GM19240 (cell line): ENCODE data around the gene RIMBP3B.
"Not testable (repeated sequence)": the region's sequence is repeated elsewhere in the genome, so short reads cannot be mapped to it uniquely, and the experiment has no call there.

ENCODE experiments used
- DNase-seq: peaks from one replicate; pipeline ENCODE4 v3.0.0; 2011; ENCODE audit warnings: low spot score; ENCODE audit not compliant: insufficient read length

The RIMBP3B gene, protein sequence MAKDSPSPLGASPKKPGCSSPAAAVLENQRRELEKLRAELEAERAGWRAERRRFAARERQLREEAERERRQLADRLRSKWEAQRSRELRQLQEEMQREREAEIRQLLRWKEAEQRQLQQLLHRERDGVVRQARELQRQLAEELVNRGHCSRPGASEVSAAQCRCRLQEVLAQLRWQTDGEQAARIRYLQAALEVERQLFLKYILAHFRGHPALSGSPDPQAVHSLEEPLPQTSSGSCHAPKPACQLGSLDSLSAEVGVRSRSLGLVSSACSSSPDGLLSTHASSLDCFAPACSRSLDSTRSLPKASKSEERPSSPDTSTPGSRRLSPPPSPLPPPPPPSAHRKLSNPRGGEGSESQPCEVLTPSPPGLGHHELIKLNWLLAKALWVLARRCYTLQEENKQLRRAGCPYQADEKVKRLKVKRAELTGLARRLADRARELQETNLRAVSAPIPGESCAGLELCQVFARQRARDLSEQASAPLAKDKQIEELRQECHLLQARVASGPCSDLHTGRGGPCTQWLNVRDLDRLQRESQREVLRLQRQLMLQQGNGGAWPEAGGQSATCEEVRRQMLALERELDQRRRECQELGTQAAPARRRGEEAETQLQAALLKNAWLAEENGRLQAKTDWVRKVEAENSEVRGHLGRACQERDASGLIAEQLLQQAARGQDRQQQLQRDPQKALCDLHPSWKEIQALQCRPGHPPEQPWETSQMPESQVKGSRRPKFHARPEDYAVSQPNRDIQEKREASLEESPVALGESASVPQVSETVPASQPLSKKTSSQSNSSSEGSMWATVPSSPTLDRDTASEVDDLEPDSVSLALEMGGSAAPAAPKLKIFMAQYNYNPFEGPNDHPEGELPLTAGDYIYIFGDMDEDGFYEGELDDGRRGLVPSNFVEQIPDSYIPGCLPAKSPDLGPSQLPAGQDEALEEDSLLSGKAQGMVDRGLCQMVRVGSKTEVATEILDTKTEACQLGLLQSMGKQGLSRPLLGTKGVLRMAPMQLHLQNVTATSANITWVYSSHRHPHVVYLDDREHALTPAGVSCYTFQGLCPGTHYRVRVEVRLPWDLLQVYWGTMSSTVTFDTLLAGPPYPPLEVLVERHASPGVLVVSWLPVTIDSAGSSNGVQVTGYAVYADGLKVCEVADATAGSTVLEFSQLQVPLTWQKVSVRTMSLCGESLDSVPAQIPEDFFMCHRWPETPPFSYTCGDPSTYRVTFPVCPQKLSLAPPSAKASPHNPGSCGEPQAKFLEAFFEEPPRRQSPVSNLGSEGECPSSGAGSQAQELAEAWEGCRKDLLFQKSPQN (N-terminal part only)

DNA sequence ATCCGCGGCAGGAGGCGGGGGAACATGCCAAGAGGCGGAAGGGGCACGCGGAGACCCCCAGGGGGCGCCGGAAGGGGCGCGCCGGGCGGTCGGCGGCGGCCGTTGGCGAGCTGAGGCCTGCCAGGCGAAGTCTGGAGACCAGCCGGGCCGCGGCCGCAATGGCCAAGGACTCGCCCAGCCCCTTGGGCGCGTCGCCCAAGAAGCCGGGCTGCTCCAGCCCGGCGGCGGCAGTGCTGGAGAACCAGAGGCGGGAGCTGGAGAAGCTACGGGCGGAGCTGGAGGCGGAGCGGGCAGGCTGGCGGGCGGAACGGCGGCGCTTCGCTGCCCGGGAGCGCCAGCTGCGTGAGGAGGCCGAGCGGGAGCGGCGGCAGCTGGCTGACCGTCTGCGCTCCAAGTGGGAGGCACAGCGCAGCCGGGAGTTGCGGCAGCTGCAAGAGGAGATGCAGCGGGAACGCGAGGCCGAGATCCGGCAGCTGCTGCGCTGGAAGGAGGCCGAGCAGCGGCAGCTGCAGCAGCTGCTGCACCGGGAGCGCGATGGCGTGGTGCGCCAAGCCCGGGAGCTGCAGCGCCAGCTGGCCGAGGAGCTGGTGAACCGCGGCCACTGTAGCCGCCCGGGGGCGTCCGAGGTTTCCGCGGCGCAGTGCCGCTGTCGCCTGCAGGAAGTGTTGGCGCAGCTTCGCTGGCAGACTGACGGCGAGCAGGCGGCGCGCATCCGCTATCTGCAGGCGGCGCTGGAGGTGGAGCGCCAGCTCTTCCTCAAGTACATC lies at the start of gene RIMBP3B:
TSS of gene RIMBP3B (plus strand) at position 51 of the 767 bp plus-strand sequence. CDS start at position 159, 108 bp downstream.
- DNase-seq, result not testable (repeated sequence)

DNA sequence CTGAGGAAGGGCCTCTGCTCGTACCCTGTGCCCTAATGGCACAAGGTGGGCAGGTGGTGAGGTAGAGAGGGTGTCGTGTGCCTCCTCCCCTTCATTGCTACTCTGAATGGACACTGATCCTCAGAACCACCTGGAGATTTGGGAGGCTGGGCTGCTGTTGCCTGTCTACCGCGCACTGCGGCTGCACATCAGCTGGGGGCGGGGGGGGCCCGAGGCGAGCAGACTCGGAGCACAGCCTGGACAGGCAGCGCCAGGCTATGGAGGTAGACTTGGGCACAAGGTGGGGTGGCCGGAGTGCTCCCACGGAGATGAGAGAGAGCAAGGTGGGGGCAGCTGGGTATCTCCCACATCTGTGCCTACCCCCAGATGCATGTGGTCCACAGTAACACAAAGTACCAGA lies 26.0 kb upstream of the RIMBP3B start:
- DNase-seq, result not testable (repeated sequence)

DNA sequence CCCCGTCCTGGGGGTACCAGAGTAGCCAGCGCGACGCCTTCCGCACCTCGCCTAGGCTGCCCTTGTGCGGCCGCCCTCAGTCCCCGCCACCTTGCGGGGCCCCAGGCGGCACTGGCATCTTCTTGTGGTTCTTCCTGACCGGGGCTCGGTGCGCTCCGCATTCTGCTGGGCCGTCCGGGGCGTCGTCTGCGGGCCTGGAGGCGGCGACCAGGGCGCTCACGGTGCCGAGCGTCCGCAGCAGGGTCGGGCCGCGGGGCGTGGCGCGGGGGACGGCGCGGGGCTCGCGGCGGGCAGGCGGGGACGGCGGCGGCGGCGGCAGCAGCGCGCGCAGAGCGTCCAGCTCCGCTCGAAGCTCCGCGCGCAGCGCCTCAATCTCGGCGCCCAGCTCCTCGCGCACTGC lies 23.0 kb upstream of the RIMBP3B start:
- DNase-seq, result not testable (repeated sequence)

DNA sequence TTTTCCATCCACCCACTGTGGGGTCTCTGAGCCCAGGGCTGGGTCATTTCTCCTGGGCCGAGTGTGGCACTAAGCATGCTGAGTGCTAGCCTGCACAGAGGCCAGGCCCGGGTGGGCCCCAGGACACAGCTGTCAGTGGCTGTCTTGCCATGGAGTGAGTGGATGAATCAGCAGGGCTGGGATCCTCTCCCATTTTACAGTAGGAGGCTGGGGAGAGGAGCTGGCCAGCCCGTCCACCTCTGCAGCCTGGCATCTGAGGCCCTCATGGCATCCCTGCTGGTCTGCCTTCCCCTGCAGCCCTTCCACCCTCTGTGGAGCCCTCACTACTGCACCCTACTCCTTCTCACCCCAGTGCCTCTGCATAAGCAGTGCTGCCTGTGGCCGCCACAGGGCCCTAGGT lies 21.1 kb upstream of the RIMBP3B start:
- not testable (repeated sequence) for DNase-seq

DNA sequence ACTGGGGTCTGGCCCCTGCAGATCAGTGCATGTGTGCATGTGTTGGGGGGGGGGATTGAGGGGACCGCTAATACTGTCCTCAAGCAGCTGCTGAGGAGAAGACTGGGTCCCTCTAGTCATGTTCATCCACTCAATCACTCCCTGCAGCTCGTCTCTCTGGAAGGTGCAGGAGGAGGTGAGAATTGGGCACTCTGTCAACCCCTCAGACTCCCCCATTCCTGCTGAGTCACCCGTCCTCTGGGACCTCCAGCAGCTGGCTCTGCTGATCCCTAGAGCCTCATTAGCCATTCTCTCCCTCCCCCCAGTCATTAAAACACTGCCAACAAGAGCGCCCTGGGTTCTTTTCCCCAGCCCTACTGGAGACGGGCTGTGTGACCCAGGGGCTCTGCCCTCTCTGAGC lies 20.5 kb upstream of the RIMBP3B start:
- not testable (repeated sequence) for DNase-seq

DNA sequence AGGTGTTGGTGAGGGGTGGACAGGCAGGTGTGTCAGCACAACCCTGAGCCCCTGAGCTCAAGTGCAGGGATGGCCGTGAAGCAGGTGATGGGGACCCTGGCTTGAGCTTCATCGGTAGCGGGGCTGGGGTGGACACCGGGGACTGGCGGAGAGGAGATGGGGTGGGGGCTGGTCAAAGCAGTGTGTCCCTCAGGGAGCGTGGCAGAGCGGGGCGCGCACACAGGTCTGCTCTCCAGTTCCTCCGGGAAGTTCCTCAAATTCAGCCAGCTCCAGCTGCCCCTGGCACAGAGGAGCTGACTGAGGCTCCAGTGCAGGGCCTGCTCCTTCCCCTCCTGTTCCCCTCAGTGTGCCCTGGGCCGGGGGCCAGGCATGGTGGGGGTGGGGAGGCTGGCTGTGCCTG lies 19.7 kb upstream of the RIMBP3B start:
- DNase-seq, result not testable (repeated sequence)

DNA sequence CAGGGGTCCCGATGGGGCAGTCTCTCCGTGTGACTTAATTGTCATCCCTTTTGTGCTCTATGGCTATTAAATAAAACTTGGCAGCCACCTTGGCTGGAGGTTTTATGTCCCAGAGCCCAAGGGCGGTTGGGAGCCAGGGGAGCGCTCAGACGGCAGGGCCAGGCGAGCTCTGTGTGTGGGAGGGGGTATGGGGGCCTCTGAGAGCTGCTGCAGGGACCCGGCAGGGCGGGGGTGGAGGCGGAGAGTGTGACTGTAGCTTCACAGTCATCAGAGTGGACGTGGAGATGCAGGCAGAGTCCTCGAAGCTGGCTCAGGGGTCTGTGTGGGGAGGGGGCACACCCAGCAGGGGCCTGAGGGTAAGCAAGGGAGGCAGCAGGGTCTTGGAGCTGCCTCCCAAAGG lies 19.2 kb upstream of the RIMBP3B start:
- DNase-seq, result not testable (repeated sequence)

DNA sequence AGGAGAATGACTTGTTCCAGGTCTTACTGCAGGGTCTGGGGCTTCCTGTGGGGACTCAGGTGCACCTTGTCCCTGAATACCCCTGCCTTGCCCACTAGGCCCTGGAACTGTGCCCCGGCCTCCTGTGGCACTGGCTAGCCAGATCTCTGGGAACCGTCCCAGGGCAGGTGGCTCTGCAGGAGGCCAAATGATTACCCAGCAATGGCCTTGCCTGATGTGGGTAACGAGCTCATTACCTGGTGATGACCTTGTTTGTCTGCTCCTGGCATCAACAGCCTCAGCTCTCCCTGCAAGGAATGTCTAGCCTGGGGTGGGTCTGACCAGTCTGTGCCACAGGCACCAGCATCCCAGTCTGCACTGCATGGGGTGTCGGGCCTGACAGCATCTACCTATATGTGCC lies 18.2 kb upstream of the RIMBP3B start:
- not testable (repeated sequence) for DNase-seq

DNA sequence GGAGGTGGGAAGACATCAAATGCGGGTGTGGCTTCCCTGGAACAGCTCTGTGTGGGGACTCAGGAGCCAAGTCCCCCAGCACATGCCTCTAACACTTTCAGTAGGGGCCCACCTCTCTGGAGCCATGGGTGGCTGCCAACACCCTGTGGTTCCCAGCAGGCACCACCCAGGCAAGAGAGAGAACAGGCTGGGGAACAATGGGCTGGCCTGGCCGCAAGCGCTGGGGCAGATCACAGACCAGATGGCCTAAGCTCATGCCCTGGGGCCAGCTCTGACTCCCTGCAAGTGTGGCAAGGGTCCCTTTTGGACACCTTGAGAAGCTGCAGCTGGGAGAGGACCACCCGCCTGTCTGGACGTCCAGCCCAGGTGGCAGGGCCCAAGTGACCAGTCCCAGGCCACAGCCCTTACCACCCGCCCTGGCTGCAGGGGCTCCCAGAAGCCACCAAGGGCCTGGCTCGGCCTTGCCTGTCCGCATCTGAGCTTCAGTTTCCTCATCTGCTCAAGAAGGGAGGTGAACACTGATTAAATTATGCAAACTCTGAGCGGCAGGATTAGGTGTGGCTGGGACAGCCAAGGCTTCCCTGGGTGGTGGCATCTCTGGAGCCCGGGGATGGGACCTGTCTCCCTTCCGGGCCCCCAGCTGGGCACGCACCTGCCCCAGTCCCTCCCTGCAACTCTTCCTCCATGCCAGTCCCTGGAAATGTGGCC lies 14.8 kb upstream of the RIMBP3B start:
- DNase-seq, result not testable (repeated sequence)

DNA sequence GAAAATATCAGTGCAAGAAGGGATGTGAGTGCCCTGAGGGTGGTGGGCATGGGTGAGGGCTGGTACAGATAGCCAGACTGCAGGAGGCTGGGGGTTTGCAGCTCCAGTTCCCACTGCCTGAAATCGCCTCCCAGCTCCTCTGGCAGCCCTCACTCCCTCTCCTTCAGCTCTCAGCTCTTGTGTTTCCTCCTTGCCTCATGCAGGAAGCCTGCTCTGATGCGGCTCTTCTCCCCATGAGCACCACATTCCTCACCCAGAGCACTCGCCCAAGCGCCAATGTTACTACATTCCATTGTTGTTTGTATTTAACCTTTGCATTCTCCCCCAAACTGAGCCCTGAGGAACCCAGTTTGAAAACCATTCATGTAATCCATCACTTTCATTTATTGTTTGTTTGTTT lies 7.7 kb upstream of the RIMBP3B start:
- not testable (repeated sequence) for DNase-seq

DNA sequence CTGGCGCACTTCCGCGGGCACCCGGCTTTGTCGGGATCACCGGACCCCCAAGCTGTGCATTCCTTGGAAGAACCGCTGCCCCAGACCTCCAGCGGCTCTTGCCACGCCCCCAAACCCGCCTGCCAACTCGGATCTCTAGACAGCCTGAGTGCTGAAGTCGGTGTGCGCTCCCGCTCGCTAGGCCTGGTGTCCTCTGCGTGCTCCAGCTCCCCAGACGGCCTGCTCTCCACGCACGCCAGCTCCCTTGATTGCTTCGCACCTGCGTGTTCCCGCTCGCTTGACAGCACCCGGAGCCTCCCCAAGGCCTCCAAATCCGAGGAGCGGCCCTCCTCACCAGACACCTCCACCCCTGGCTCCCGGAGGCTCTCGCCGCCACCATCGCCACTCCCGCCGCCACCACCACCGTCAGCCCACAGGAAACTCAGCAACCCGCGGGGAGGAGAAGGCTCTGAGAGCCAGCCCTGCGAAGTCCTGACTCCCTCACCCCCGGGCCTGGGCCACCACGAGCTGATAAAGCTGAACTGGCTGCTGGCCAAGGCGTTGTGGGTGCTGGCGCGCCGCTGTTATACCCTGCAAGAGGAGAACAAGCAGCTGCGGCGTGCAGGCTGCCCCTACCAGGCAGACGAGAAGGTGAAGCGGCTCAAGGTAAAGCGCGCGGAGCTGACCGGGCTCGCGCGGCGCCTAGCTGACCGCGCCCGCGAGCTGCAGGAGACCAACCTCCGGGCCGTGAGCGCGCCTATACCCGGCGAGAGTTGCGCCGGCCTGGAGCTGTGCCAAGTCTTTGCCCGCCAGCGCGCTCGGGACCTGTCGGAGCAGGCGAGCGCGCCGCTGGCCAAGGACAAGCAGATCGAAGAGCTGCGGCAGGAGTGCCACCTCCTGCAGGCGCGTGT lies 1.2 kb downstream of the RIMBP3B start:
- not testable (repeated sequence) for DNase-seq

DNA sequence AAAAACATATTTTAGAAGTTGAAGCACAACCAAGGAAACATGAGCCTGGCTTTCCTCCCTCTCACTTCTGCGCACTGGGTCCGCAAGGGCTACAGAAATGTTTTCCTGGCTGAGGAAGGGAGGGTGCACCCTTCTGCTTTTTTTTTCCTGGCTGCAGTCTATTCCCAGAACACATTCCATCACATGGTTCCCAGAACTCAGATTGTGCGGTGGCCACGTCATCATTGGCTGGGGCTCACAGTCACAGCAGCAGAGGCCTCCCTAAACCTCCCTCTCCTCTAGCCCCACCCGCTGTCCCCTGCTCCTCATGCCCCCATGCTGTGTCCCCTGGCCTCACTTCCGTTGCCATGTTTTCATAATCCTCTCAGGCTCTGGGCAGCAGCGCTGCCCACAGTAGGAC lies 5.9 kb downstream of the RIMBP3B start:
- DNase-seq, result not testable (repeated sequence)

DNA sequence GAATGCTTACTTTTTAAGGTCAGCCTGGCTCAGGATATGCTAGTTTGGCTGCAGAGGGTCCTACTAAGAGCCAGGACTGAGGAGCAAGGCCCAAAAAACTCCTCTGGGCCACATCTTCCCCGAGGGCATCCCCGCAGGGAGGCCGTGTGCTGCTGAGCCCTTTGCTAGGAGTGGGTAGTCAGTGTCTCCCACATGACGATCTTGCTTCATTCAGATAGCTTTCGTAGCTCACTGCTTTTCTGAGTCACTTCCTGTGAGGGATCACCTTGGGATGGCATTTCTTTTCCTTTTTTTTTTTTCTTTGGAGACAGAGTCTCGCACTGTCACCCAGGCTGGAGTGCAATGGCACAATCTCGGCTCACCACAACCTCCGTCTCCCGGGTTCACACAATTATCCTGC lies 6.5 kb downstream of the RIMBP3B start:
- DNase-seq, result not testable (repeated sequence)

DNA sequence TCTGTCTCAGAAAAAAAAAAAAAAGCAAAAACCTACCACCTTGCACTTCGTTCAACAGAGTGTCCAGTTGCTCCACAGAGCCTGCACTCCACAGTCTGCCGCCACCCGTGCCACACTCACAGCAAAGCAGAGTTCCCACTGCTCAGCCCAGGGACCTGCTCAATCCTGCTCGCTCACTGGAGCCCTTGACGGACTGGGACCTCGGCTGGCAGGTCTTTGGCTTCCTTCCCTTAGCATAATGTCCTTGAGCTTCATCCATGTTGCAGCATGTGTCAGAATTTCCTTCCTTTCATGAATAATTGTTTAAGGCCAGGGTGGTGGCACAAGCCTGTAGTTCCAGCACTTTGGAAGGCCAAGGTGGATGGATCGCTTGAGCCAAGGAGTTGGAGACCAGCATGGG lies 11.1 kb downstream of the RIMBP3B start:
- not testable (repeated sequence) for DNase-seq

DNA sequence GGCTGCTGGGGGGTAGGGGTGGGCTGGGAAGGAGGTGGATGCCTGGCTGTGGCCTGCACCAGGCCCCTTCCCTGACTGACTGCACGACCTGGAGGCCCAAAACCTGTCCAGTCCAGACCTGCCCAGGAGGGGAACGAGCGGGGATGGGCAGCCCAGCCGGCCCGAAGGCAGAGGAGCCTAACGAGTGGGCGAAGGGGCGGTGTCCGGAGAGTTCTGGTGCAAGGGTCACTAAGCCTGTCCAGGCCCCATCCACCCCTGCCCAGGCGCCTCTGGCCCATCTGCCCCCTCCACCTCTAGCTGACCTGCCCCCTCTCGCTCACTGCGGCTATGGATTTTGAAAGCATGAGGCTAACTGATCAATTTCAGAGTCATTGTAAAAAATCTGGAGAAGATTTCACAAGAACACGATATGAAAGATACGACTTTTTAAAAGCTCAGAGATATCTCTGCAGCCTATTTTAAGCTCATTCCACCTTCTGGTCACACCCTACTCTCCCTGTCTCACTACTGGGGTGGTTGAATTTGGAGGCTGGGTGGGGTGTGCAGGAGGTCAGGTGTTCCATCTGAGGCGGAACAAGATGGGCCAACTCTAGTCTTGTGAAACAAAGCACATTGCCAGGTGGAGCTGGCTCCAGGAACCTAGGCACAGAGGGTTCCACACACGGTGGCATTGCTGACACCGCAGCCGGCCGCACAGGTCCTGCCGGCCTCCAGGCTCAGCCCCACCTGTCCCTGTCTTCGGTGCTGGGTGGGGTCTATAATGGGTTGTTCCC lies 17.8 kb downstream of the RIMBP3B start:
- DNase-seq, result not testable (repeated sequence)

DNA sequence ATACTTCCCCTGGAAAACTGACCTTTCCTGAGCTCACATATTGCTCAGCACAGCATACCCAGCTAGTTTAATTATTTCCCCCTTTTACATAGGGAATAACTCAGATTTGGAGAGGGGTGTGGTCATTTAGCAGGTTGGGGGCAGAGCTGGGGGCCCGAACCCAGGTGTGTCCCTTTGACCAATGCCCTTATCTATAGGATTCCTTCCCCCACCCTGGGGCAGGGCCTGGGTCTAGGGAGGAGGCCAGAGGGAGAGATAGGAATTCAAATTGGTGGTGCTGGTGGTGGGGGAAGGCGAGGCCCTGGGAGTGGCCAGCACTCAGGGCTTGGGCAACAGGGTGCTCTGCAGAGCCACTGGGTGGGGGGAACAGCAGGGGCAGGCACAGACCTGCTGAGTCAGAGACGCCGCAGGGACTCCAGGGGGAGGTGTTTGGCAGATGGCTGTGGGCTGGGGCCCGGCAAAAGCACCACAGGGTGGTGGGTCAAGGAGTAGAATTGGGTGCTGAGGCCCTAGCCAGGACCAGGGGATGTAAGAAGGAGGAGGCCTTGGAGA lies 19.3 kb downstream of the RIMBP3B start:
- not testable (repeated sequence) for DNase-seq

DNA sequence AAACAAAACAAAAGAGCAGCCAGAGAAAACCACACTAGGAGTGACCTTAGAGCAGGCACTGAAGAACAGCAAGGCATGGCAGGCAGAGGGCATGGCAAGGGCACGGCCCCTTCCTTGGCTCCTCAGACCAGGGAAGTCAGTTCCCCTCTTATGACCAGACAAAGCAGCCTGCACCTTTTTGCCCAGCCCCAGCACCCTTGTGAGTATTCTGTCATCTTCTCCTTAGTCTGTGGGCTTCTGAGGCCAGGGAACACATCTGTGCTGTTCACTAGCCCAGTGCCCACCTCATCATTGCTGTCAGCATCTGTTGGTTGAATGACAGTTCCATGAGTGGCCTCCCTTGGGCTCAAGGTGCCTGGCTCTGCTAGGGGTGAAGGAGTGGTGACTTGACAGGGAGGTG lies 23.6 kb downstream of the RIMBP3B start:
- not testable (repeated sequence) for DNase-seq

DNA sequence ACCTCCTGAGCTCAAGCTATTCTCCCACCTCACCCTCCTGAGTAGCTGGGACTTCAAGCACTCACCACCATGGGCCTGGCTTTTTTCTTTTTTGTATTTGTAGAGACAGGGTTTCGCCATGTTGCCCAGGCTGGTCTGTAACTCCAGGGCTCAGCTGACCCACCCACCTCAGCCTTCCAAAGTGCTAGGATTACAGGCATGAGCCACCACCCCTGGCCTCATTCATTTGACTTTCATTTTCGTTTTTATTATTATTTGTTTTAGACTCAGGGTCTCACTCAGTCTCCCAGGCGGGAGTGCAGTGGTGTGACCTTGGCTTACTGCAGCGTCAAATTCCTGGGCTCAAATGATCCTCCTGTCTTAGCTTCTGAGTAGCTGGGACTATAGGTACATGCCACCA lies 24.2 kb downstream of the RIMBP3B start:
- DNase-seq, result not testable (repeated sequence)
